IMR-90 (cell line): ENCODE data around the gene TCF7L2. TPM values are rescaled to one million over a fixed set of nuclear protein-coding genes. Genes with fewer than 3 reads are reported as not detected.

ENCODE experiments used
- ATAC-seq: fragments of 200-7000 bp; cut with Tn5 transposase; 2 replicates; pipeline ENCODE4 v1.9.1; 2020; ENCODE audit warnings: low read depth, mild to moderate bottlenecking, moderate library complexity
- BruUV-seq: library from RNA; stranded (reverse); fragments of 400-500 nt; replicated peaks from 2 replicates; lab custom pipeline; 2021; lab: Mats Ljungman, UMichigan
- CTCF ChIA-PET: fragments of 300-600 bp; formaldehyde crosslinking; extraction: SDS; loops from one replicate; lab custom pipeline; 2021; ENCODE audit warnings: antibody characterized with exemption; lab: Yijun Ruan, JAX
- POLR2A ChIA-PET: fragments of 300-600 bp; sonication (Branson Sonifier 250); formaldehyde crosslinking; loops from one replicate; lab custom pipeline; 2022; ENCODE audit warnings: antibody characterized with exemption; ENCODE audit not compliant: unreplicated experiment; lab: Charles Lee
- DNase-seq: peaks from one replicate; pipeline ENCODE4 v3.0.0; 2013
- H2AFZ ChIP-seq: replicated peaks from 2 replicates; pipeline ENCODE3; 2013; ENCODE audit warnings: low read length, mild to moderate bottlenecking; ENCODE audit not compliant: poor library complexity
- H2AK5ac ChIP-seq: 2 replicates; pipeline ENCODE4 v1.6.1; 2013; ENCODE audit warnings: low read depth, low read length, inconsistent platforms
- H2AK9ac ChIP-seq: replicated peaks from 2 replicates; pipeline ENCODE3; 2013; ENCODE audit warnings: mild to moderate bottlenecking, low read depth, low read length, moderate library complexity; ENCODE audit not compliant: poor library complexity
- H2BK120ac ChIP-seq: 2 replicates; pipeline ENCODE4 v1.6.1; 2013; ENCODE audit warnings: low read depth, low read length, inconsistent platforms
- H2BK15ac ChIP-seq: 3 replicates; pipeline ENCODE4 v1.6.1; 2013; ENCODE audit warnings: low read depth, low read length, inconsistent platforms
- H2BK20ac ChIP-seq: 2 replicates; pipeline ENCODE4 v1.6.1; 2013; ENCODE audit warnings: low read depth, mild to moderate bottlenecking, inconsistent platforms, low read length, moderate library complexity
- H2BK5ac ChIP-seq: 2 replicates; pipeline ENCODE4 v1.6.1; 2013; ENCODE audit warnings: mild to moderate bottlenecking, low read depth, low read length, inconsistent platforms; ENCODE audit not compliant: poor library complexity, severe bottlenecking
- H3K14ac ChIP-seq: replicated peaks from 2 replicates; pipeline ENCODE4 v1.6.1; 2013; ENCODE audit warnings: low read depth, low read length, inconsistent platforms
- H3K18ac ChIP-seq: 2 replicates; pipeline ENCODE4 v1.6.1; 2013; ENCODE audit warnings: low read depth, low read length, control low read depth
- H3K23ac ChIP-seq: 2 replicates; pipeline ENCODE4 v1.6.1; 2013; ENCODE audit warnings: low read depth, low read length, inconsistent platforms
- H3K27ac ChIP-seq: 2 replicates; pipeline ENCODE4 v1.5.1; 2013; ENCODE audit warnings: mild to moderate bottlenecking, control low read depth, low read length; ENCODE audit not compliant: insufficient read depth
- H3K27me3 ChIP-seq: 2 replicates; pipeline ENCODE4 v1.6.1; 2013; ENCODE audit warnings: low read length; ENCODE audit not compliant: control insufficient read depth, insufficient read depth
- H3K36me3 ChIP-seq: 2 replicates; pipeline ENCODE4 v1.6.1; 2013; ENCODE audit warnings: low read length, mixed read lengths; ENCODE audit not compliant: control insufficient read depth, insufficient read depth
- H3K4ac ChIP-seq: 2 replicates; pipeline ENCODE4 v1.6.1; 2013; ENCODE audit warnings: low read depth, low read length, inconsistent platforms
- H3K4me1 ChIP-seq: 2 replicates; pipeline ENCODE4 v1.6.1; 2013; ENCODE audit warnings: low read length, mixed read lengths; ENCODE audit not compliant: control insufficient read depth, insufficient read depth
- H3K4me2 ChIP-seq: 2 replicates; pipeline ENCODE4 v1.6.1; 2013; ENCODE audit warnings: low read depth, mild to moderate bottlenecking, control low read depth, low read length, moderate library complexity
- H3K4me3 ChIP-seq: 2 replicates; pipeline ENCODE4 v1.5.1; 2013; ENCODE audit warnings: low read depth, mild to moderate bottlenecking, control low read depth, low read length, moderate library complexity; ENCODE audit not compliant: insufficient read depth
- H3K56ac ChIP-seq: 2 replicates; pipeline ENCODE4 v1.6.1; 2013; ENCODE audit warnings: low read length, inconsistent platforms; ENCODE audit not compliant: insufficient read depth; ENCODE audit errors: extremely low read depth
- H3K79me1 ChIP-seq, 2 experiments: 2 replicates each; pipeline ENCODE4 v1.6.1; 2013; ENCODE audit warnings: low read length in 2 of 2, inconsistent platforms in 1 of 2, low read depth in 1 of 2
- H3K9ac ChIP-seq: 2 replicates; pipeline ENCODE4 v1.6.1; 2013; ENCODE audit warnings: low read depth, low read length, control low read depth
- H3K9me1 ChIP-seq: 2 replicates; pipeline ENCODE4 v1.6.1; 2013; ENCODE audit warnings: low read length, inconsistent platforms; ENCODE audit not compliant: insufficient read depth
- H3K9me3 ChIP-seq: 2 replicates; pipeline ENCODE4 v1.6.1; 2013; ENCODE audit warnings: low read length; ENCODE audit not compliant: control insufficient read depth, insufficient read depth
- H4K20me1 ChIP-seq: 2 replicates; pipeline ENCODE4 v1.6.1; 2013; ENCODE audit warnings: low read length, inconsistent platforms; ENCODE audit not compliant: insufficient read depth
- H4K5ac ChIP-seq: 2 replicates; pipeline ENCODE4 v1.6.1; 2013; ENCODE audit warnings: mild to moderate bottlenecking, low read depth, low read length, control low read depth
- H4K8ac ChIP-seq, 2 experiments: 2 replicates each; pipeline ENCODE4 v1.6.1; 2013; ENCODE audit warnings: low read depth in 2 of 2, low read length in 2 of 2, control low read depth in 1 of 2, inconsistent platforms in 1 of 2
- H4K91ac ChIP-seq: 2 replicates; pipeline ENCODE4 v1.6.1; 2013; ENCODE audit warnings: low read depth, low read length, inconsistent platforms; ENCODE audit not compliant: insufficient read depth
- ELK1 ChIP-seq: fragments of 150-350 bp; IDR thresholded peaks from 2 replicates; pipeline ENCODE4 v1.6.1; 2016; ENCODE audit warnings: low read depth, mild to moderate bottlenecking, low read length, moderate library complexity, borderline replicate concordance
- MAZ ChIP-seq: IDR thresholded peaks from 2 replicates; pipeline ENCODE4 v1.6.1; 2012; ENCODE audit warnings: low read depth, mild to moderate bottlenecking, low read length, improper control_type of control experiment, moderate library complexity, borderline replicate concordance
- MXI1 ChIP-seq: IDR thresholded peaks from 2 replicates; pipeline ENCODE4 v1.6.1; 2012; ENCODE audit warnings: low read depth, mild to moderate bottlenecking, low read length, moderate library complexity, borderline replicate concordance
- POLR2A ChIP-seq: IDR thresholded peaks from 2 replicates; pipeline ENCODE4 v1.6.1; 2012; ENCODE audit warnings: mild to moderate bottlenecking, low read depth, low read length
- RAD21 ChIP-seq: IDR thresholded peaks from 2 replicates; pipeline ENCODE4 v1.6.1; 2012; ENCODE audit warnings: low read length, improper control_type of control experiment
- RFX5 ChIP-seq: IDR thresholded peaks from 2 replicates; pipeline ENCODE4 v1.8.0; 2012; ENCODE audit warnings: low read depth, mild to moderate bottlenecking, low read length, moderate library complexity
- WGBS, 2 experiments: methylation state at CpG; one replicate each; pipeline versions ENCODE4 v1.1.5 to v1.1.7; 2013; ENCODE audit warnings: missing lambda C conversion rate in 2 of 2; ENCODE audit not compliant: insufficient read length in 1 of 2; ENCODE audit errors: extremely low coverage in 2 of 2; 5-methylcytosine and 5-hydroxymethylcytosine counted together
- dilution Hi-C: fragments of 300-500 bp; cut with HindIII; formaldehyde crosslinking; loops from one replicate; pipeline ENCODE4 v1.14.3; 2018; ENCODE audit warnings: low sequenced_read_pairs; ENCODE audit not compliant: unreplicated experiment
- in situ Hi-C: fragments of 300-500 bp; cut with MboI; formaldehyde crosslinking; loops from 3 replicates; pipeline ENCODE4 v1.14.3; 2019; ENCODE audit warnings: low sequenced_read_pairs, inconsistent platforms, mixed read lengths
- intact Hi-C: fragments of 100-400 bp; cut with micrococcal nuclease; formaldehyde crosslinking; loops from 2 replicates; pipeline ENCODE4 v1.10.0; 2022
- polyA plus RNA-seq, 3 experiments: library from polyadenylated mRNA; depleted of rRNA; stranded (reverse); fragments of >200 nt; gene quantifications; 2 replicates each; pipeline ENCODE4 v1.2.3, GENCODE V29; 2012; ENCODE audit warnings: low replicate concordance in 1 of 3
- total RNA-seq: library from RNA; depleted of rRNA; stranded (reverse); fragments of >200 nt; gene quantifications from 2 replicates; pipeline ENCODE4 v1.2.3, GENCODE V29; 2012

The TCF7L2 gene
- total and polyA plus RNA-seq, 2 of the 4 experiments (the other 2 are of a cell fraction), result 1.3 to 12.2 TPM

GRCh38 chr10:113199459-113199858 lies 249.4 kb downstream of the TCF7L2 start:
- H3K4me3 ChIP-seq, result no peak overlapping the region
- no peak overlapping the region for H2BK5ac ChIP-seq
- H3K27ac ChIP-seq, result no peak overlapping the region
- no peak overlapping the region for H3K56ac ChIP-seq
- in situ Hi-C loops (no loop called here), intact Hi-C loops (no loop called here), dilution Hi-C loops (no loop called here)
- no peak overlapping the region for H4K5ac ChIP-seq
- no peak overlapping the region for H3K4me2 ChIP-seq
- no peak overlapping the region for H3K4ac ChIP-seq
- H3K9ac ChIP-seq, result no peak overlapping the region
- H3K4me1 ChIP-seq, result no peaks in the 10 kb centered on the region
- ChIA-PET POLR2A (no interaction called here), CTCF (no interaction called here)
- no TSS peak for BruUV-seq
- no peaks in the 10 kb centered on the region for H3K36me3 ChIP-seq
- no peak overlapping the region for H3K18ac ChIP-seq
- WGBS, 2 experiments, result no CpG with 5 or more reads among the region's 1 CpG
- DNase-seq, result peak; percentile 75
- H4K20me1 ChIP-seq, result no peaks in the 10 kb centered on the region
- H2BK20ac ChIP-seq, result peak overlapping the region; percentile 41; the same call in 1 of the 2 replicates
- no peak overlapping the region for H4K8ac ChIP-seq
- H2AFZ ChIP-seq, result peak overlapping the region; percentile 60
- H3K79me1 ChIP-seq, result no peaks in the 10 kb centered on the region
- H3K23ac ChIP-seq, result no peak overlapping the region
- no peak overlapping the region for H2AK9ac ChIP-seq
- ATAC-seq, result peak; percentile 95
- no peak overlapping the region for H2BK15ac ChIP-seq
- H3K9me1 ChIP-seq, result no peaks in the 10 kb centered on the region
- no peaks in the 10 kb centered on the region; the same call in 1 of the 2 replicates for H3K9me3 ChIP-seq
- H4K91ac ChIP-seq, result no peak overlapping the region; the same call in 1 of the 2 replicates
- peaks cover 2% of the 10 kb centered on the region; the same call in 1 of the 2 replicates for H3K27me3 ChIP-seq
- no peak overlapping the region for H2AK5ac ChIP-seq
- TF ChIP-seq RFX5, result no peak
- TF ChIP-seq RAD21, result no peak
- TF ChIP-seq MAZ, result no peak
- TF ChIP-seq ELK1, result no peak
- no peak for TF ChIP-seq POLR2A
- TF ChIP-seq MXI1, result no peak
- no peak overlapping the region for H3K14ac ChIP-seq
- no peak overlapping the region for H2BK120ac ChIP-seq
